Neural cell (in vitro differentiated cells): ENCODE data around the gene TARBP2.

Source experiments
- EZH2 ChIP-seq: fragments of 200-600, 300-800 bp; shearing (Covaris generic), sonication (generic); IDR thresholded peaks from 2 replicates; pipeline ENCODE4 v1.6.1; 2014; ENCODE audit warnings: antibody characterized with exemption, low read length, borderline replicate concordance, mild to moderate bottlenecking; ENCODE audit not compliant: insufficient read depth, poor library complexity, severe bottlenecking
- TAF1 ChIP-seq: IDR thresholded peaks from 2 replicates; pipeline ENCODE4 v1.6.1; 2012; ENCODE audit warnings: low read depth
- TF ChIP-seq, protein P1 (sequence below): fragments of 450-650 bp; IDR thresholded peaks from 2 replicates; pipeline ENCODE4 v1.5.1; 2014; ENCODE audit warnings: antibody characterized with exemption, mild to moderate bottlenecking, moderate library complexity; ENCODE audit not compliant: poor library complexity, severe bottlenecking

DNA sequence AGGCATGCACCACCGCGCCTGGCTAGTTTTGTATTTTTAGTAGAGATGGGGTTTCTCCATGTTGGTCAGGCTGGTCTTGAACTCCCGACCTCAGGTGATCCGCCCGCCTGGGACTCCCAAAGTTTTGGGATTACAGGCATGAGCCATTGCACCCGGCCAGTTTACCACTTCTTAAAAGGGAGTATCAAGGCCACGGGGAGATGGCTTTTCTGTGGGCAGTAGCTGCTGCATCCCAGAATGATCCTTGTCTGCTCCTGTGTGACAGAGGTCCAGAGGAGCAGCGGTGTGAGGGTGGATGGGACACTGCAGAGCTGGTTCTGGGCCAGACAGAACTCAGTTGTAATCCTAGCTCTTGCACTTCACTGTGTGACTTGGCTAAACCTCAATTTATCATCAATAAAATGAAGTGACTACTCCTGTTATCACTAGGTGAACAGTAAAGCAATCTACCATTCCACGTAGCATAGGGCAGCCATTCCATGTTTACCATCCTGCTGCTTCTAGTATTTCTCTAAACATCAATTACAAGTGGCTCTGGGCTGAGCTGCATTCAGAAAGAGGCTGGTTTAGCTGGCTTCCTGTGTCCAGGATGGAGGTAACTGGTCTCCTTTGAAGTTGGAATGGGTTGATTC lies 9.2 kb downstream of the TARBP2 start:
- TF ChIP-seq, protein P1, sequence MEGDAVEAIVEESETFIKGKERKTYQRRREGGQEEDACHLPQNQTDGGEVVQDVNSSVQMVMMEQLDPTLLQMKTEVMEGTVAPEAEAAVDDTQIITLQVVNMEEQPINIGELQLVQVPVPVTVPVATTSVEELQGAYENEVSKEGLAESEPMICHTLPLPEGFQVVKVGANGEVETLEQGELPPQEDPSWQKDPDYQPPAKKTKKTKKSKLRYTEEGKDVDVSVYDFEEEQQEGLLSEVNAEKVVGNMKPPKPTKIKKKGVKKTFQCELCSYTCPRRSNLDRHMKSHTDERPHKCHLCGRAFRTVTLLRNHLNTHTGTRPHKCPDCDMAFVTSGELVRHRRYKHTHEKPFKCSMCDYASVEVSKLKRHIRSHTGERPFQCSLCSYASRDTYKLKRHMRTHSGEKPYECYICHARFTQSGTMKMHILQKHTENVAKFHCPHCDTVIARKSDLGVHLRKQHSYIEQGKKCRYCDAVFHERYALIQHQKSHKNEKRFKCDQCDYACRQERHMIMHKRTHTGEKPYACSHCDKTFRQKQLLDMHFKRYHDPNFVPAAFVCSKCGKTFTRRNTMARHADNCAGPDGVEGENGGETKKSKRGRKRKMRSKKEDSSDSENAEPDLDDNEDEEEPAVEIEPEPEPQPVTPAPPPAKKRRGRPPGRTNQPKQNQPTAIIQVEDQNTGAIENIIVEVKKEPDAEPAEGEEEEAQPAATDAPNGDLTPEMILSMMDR: no peak
- TF ChIP-seq TAF1 (no peak), EZH2 (no peak)
